WERI-Rb-1 (cell line): ENCODE data around the gene CPA2.

ENCODE experiments used
- DNase-seq: peaks from one replicate; pipeline ENCODE4 v3.0.0-alpha.2; 2020
- H3K27ac ChIP-seq: fragments of 250-450 bp; sonication (Bioruptor Pico); 2 replicates; pipeline ENCODE4 v1.5.1; 2020; ENCODE audit warnings: mild to moderate bottlenecking, moderate library complexity
- H3K27me3 ChIP-seq: fragments of 250-450 bp; sonication (Bioruptor Pico); 2 replicates; pipeline ENCODE4 v1.5.1; 2021; ENCODE audit warnings: mild to moderate bottlenecking, low read depth, moderate library complexity; ENCODE audit not compliant: insufficient read depth, severe bottlenecking
- H3K36me3 ChIP-seq: fragments of 250-450 bp; sonication (Bioruptor Pico); 2 replicates; pipeline ENCODE4 v1.5.1; 2020; ENCODE audit warnings: mild to moderate bottlenecking, moderate library complexity
- H3K4me3 ChIP-seq: 2 replicates; pipeline ENCODE4 v1.5.1; 2011; ENCODE audit warnings: low read depth, mild to moderate bottlenecking, control low read depth, low read length
- H3K9me3 ChIP-seq: fragments of 250-450 bp; sonication (Bioruptor Pico); 2 replicates; pipeline ENCODE4 v1.5.1; 2021; ENCODE audit warnings: mild to moderate bottlenecking, moderate library complexity; ENCODE audit not compliant: severe bottlenecking
- CTCF ChIP-seq: IDR thresholded peaks from 2 replicates; pipeline ENCODE4 v1.5.1; 2011; ENCODE audit warnings: low read depth, mild to moderate bottlenecking, control low read depth, inconsistent platforms, low read length

The CPA2 gene

GRCh38 chr7:130273933-130274255 is 7.2 kb downstream of the CPA2 start:
- Histone ChIP-seq H3K27ac (no peak overlapping the region), H3K36me3 (no peaks in the 10 kb centered on the region), H3K9me3 (peaks cover 5% of the 10 kb centered on the region), H3K27me3 (no peaks in the 10 kb centered on the region), H3K4me3 (no peak overlapping the region)
- no peak for DNase-seq
- TF ChIP-seq CTCF: no peak

- no peak for TF ChIP-seq CTCF
- Histone ChIP-seq H3K4me3 (no peak overlapping the region), H3K27me3 (no peaks in the 10 kb centered on the region), H3K27ac (no peak overlapping the region), H3K9me3 (peaks cover 5% of the 10 kb centered on the region), H3K36me3 (no peaks in the 10 kb centered on the region)
- no peak for DNase-seq
Observed at GRCh38 chr7:130274296-130274695, 7.6 kb downstream of the CPA2 start.

- no peak for DNase-seq
- no peak overlapping the region for H3K27ac ChIP-seq
Observed at GRCh38 chr7:130274983-130275591, 8.4 kb downstream of the CPA2 start.

GRCh38 chr7:130275826-130276297 is 9.2 kb downstream of the CPA2 start:
- DNase-seq: no peak
- H3K4me3 ChIP-seq: no peak overlapping the region
- no peak overlapping the region for H3K27ac ChIP-seq
- H3K36me3 ChIP-seq: no peaks in the 10 kb centered on the region
- TF ChIP-seq CTCF: no peak
- H3K9me3 ChIP-seq: peaks cover 5% of the 10 kb centered on the region
- H3K27me3 ChIP-seq: no peaks in the 10 kb centered on the region

More at GRCh38 chr7:130274983-130275591, 8.4 kb downstream of the CPA2 start:
- peaks cover 5% of the 10 kb centered on the region for H3K9me3 ChIP-seq
- H3K36me3 ChIP-seq: no peaks in the 10 kb centered on the region
- TF ChIP-seq CTCF: no peak
- H3K4me3 ChIP-seq: no peak overlapping the region
- no peaks in the 10 kb centered on the region for H3K27me3 ChIP-seq

GRCh38 chr7:130276796-130277762 is 10.4 kb downstream of the CPA2 start:
- Histone ChIP-seq H3K9me3 (peaks cover 3% of the 10 kb centered on the region), H3K27me3 (no peaks in the 10 kb centered on the region), H3K36me3 (no peaks in the 10 kb centered on the region), H3K4me3 (no peak overlapping the region), H3K27ac (0 out of 2 replicates have a peak overlapping the region, but pooled peaks have one; percentile 30)
- no peak for TF ChIP-seq CTCF
- no peak for DNase-seq
